Kidney epithelial cell (primary cell): ENCODE results near the gene GON4L. TPM values are rescaled to one million over a fixed set of nuclear protein-coding genes. Genes with fewer than 3 reads are reported as not detected.
A peak's percentile ranks its signal among the peaks of the same experiment; 100 is the strongest.
"Not testable (repeated sequence)": the region's sequence is repeated elsewhere in the genome, so short reads cannot be mapped to it uniquely, and the experiment has no call there.

ENCODE experiments used
- DNase-seq: peaks from one replicate; pipeline ENCODE4 v3.0.0-alpha.2; 2010; ENCODE audit warnings: low read depth
- H3K27me3 ChIP-seq: 2 replicates; pipeline ENCODE4 v1.6.0; 2011; ENCODE audit warnings: low read length; ENCODE audit not compliant: control insufficient read depth, insufficient read depth
- H3K36me3 ChIP-seq: 2 replicates; pipeline ENCODE4 v1.5.1; 2011; ENCODE audit warnings: low read length; ENCODE audit not compliant: control insufficient read depth, insufficient read depth
- H3K4me3 ChIP-seq: 2 replicates; pipeline ENCODE4 v1.5.1; 2011; ENCODE audit warnings: low read depth, mild to moderate bottlenecking, control low read depth, low read length
- CTCF ChIP-seq: IDR thresholded peaks from 2 replicates; pipeline ENCODE4 v1.5.1; 2011; ENCODE audit warnings: mild to moderate bottlenecking, moderate library complexity, low read length, control low read depth, inconsistent platforms; ENCODE audit not compliant: insufficient read depth, poor library complexity, severe bottlenecking
- total RNA-seq: library from RNA; depleted of rRNA; stranded (reverse); fragments of >200 nt; gene quantifications from 2 replicates; pipeline ENCODE4 v1.2.3, GENCODE V29; 2015

The GON4L gene
- total RNA-seq, 1 donor from 2014 or later: 25.3 TPM

- Histone ChIP-seq H3K4me3 (no peak overlapping the region), H3K36me3 (no peaks in the 10 kb centered on the region), H3K27me3 (no peaks in the 10 kb centered on the region)
- no peak for DNase-seq
- TF ChIP-seq CTCF: no peak
Observed at GRCh38 chr1:155773221-155773620, 83.8 kb downstream of the GON4L start.

GRCh38 chr1:155769257-155769656 is 87.8 kb downstream of the GON4L start:
- DNase-seq: no peak
- no peak for TF ChIP-seq CTCF
- Histone ChIP-seq H3K27me3 (no peaks in the 10 kb centered on the region), H3K4me3 (no peak overlapping the region), H3K36me3 (peaks cover 1% of the 10 kb centered on the region)

DNA sequence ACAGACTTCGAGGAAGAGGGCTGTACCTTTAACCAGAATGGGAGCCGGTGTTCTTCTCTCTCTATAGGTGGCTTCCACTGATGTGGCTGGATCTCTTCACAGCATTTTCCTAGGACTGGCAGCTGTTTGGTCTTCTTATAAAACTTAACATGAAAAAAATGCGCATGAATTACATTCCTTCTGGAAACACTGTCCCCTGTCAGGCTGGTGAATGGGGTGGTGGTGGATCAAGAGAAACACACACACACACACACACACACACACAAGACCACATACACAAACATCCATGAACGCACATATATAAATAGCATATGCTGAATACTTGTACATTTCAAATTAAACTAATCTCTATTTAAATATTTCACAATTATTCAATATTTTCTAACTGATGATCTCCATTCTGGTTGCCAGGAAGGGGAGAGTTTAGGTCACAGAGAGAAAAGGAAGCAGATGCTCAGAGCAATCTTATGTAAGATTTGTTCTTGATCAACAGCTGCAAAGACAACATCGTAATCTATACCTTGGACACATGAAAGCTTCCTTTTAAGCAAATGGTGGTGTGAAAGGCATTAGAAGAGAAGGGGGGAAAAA is 89.5 kb downstream of the GON4L start:
- DNase-seq, H3K36me3 ChIP-seq, H3K27me3 ChIP-seq, H3K4me3 ChIP-seq: not testable (repeated sequence)

DNA sequence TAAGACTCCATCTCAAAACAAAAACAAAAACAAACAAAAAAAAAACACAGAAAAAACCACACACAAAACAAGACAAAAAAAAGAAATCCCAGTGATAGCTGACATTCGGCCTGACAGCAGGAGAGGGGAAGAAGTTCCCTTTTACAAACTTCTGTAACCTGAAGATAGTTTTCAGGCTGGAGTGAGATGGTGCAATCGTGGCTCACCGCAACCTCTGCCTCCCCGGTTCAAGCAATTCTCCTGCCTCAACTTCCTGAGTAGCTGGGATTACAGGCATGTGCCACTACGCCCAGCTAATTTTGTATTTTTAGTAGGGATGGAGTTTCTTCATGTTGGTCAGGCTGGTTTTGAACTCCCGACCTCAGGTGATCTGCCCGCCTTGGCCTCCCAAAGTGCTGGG is 93.0 kb downstream of the GON4L start:
- not testable (repeated sequence) for H3K27me3 ChIP-seq, H3K4me3 ChIP-seq, DNase-seq, H3K36me3 ChIP-seq

DNA sequence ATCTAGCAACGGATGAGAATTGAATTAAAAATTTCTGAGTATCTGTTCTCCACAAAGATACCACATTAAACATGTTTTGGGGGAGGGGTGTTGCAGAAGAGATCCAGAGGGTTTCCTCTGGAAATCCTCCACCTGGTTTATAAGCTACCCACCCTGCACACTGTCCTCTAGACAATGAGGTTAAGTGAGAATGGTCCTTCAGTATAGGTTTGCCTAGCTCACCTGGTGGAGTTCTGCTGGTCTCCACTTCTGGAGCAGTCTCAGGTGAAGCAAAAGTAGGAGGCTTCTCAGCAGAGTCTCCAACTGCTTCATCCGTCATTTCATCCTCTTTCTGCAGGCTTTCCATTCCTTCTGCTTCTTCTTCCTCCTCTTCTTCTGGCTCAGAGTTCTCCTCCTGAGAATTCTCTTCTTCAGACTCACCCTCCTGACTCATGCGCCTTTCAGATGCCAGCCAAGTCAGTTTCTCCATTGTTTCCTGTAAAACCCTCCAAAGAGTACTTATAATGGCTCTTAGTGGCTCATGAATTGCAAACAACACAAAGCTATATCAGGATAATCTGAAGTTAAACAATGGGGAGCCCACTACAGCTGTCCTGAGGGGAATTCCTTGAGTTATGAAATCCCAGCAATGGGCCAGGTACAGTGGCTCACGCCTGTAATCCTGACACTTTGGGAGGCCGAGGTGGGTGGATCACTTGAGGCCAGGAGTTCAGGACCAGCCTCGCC is 93.8 kb downstream of the GON4L start:
- not testable (repeated sequence) for H3K4me3 ChIP-seq, H3K36me3 ChIP-seq, H3K27me3 ChIP-seq
- DNase-seq: peak; percentile 42

DNA sequence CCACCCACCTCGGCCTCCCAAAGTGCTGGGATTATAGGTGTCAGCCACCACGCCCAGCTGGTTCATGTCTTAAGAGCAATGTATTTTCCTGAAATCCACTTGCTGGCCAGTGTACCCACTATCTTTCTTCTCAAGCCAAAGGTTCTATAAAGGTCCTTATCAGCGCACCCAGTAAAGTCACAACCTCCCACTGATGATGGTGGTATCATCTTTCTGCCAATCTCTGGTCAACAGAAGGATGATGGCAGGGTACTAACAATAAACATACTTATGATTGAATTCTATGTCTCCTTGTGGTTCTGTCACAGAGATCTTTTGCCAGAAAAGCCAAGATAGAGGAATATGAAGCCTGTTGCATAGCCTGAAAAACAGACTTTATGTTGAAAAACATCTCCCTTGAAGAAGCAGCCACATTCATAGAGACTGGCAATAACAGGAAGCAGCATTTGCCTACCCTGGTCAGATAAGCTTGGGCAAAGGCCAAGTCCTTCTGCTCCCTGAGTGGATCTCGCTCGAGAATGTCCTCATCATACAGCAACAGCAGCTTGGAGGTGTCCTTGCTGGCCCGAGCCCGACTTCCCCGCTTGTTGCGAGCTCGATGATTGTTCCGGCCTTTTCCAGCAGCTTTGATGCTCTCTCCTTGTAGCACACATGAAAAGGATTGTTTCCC is 95.1 kb downstream of the GON4L start:
- peaks cover 6% of the 10 kb centered on the region for H3K36me3 ChIP-seq
- H3K4me3 ChIP-seq: no peak overlapping the region
- no peak for TF ChIP-seq CTCF
- DNase-seq: no peak
- H3K27me3 ChIP-seq: no peaks in the 10 kb centered on the region

- Histone ChIP-seq H3K4me3 (no peak overlapping the region), H3K36me3 (peaks cover 6% of the 10 kb centered on the region), H3K27me3 (no peaks in the 10 kb centered on the region)
- DNase-seq: no peak
- TF ChIP-seq CTCF: no peak
Observed at GRCh38 chr1:155760751-155761475, 96.1 kb downstream of the GON4L start.
